Measurements from ENCODE around the gene COL6A2. TPM values are rescaled to one million over a fixed set of nuclear protein-coding genes. Genes with fewer than 3 reads are reported as not detected.
"Not testable (repeated sequence)": the region's sequence is repeated elsewhere in the genome, so short reads cannot be mapped to it uniquely, and the experiment has no call there.

The COL6A2 gene
- total RNA-seq, 1 experiment from 2014 or later: 129 TPM

DNA sequence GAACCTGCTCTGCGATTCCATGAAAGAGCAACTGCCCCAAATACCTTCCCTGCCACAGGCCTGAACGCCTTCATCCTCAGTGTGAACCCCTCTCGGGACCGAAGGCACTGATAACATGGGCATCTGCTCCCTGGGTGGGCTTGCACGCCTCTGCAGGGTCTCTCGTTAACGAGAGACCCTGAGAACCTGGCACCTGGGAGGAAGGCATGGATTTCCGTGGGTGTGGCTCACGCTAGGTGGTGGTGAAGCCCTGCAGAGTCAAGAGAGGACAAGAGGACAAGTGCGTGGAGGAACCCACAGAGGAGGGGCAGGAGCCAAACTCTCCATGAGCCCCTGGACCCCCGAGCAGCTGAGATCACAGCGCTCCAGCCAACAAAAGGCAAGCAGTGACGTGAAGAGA lies 26.8 kb upstream of the COL6A2 start:
- Histone ChIP-seq H3K56ac (ENCODE audit: insufficient read length, low read depth, low read length) (no peak overlapping the region), H2AFZ (ENCODE audit: low read length) (no peak overlapping the region), H4K91ac (ENCODE audit: insufficient read length, low read depth, low read length) (no peak overlapping the region), H3K14ac (ENCODE audit: insufficient read depth, low read length) (no peak overlapping the region), H3K27ac (ENCODE audit: insufficient read length, low read depth, low read length) (no peak overlapping the region), H2BK5ac (ENCODE audit: insufficient read length, low read length) (no peak overlapping the region), H3K79me1 (ENCODE audit: insufficient read depth, low read depth, low read length, poor library complexity, severe bottlenecking) (no peaks in the 10 kb centered on the region), H3T11ph (ENCODE audit: low read length) (no peak overlapping the region), H3K23ac (ENCODE audit: insufficient read length, low read depth, low read length) (no peak overlapping the region), H2BK12ac (ENCODE audit: insufficient read length, low read depth, low read length) (no peak overlapping the region), H3K4me1 (ENCODE audit: insufficient read depth, low read length) (no peaks in the 10 kb centered on the region), H3K4me2 (ENCODE audit: insufficient read depth, insufficient read length, low read length) (no peak overlapping the region), H4K5ac (ENCODE audit: insufficient read length, low read depth, low read length) (no peak overlapping the region), H4K20me1 (ENCODE audit: control insufficient read depth, insufficient read depth, insufficient read length) (no peaks in the 10 kb centered on the region), H2AK5ac (ENCODE audit: insufficient read length, low read length) (no peak overlapping the region), H3K4ac (ENCODE audit: low read depth, low read length) (no peak overlapping the region), H2BK120ac (ENCODE audit: low read depth, low read length, poor library complexity, severe bottlenecking) (no peak overlapping the region), H3K9ac (ENCODE audit: extremely low read depth, insufficient read length, low read length) (no peak overlapping the region), H4K8ac (replicated peaks; ENCODE audit: insufficient read length, low read depth, low read length) (no peak overlapping the region), H3K79me2 (ENCODE audit: insufficient read depth, low read length) (no peaks in the 10 kb centered on the region), H3K18ac (ENCODE audit: insufficient read length, low read depth, low read length) (no peak overlapping the region), H3K23me2 (ENCODE audit: insufficient read length, low read depth, low read length, poor library complexity, severe bottlenecking) (no peaks in the 10 kb centered on the region), H2BK20ac (ENCODE audit: low read depth, low read length, poor library complexity, severe bottlenecking) (no peak overlapping the region), H3K27me3 (ENCODE audit: insufficient read depth, low read length) (no peaks in the 10 kb centered on the region), H2BK15ac (ENCODE audit: low read depth, low read length) (no peak overlapping the region), H3K9me3 (ENCODE audit: control insufficient read depth, low read depth, low read length) (no peaks in the 10 kb centered on the region)
- Mint-ChIP-seq H3K4me3 (no peak overlapping the region), H3K27ac (0 out of 7 replicates have a peak overlapping the region, but pooled peaks of 1 of the 3 experiments have one; percentile 31), H3K9me3 (peaks cover 8 to 12% of the 10 kb centered on the region in 2 experiments; a peak in 4 of 5 replicates), H3K27me3 (ENCODE audit: low read depth) (peaks cover 15% of the 10 kb centered on the region), H3K4me1 (peaks cover 4 to 7% of the 10 kb centered on the region in 2 experiments), H3K36me3 (ENCODE audit: insufficient read depth in 1 of 3, low read depth in 3 of 3) (peaks cover 0 to 7% (median 0%) of the 10 kb centered on the region in 3 experiments; a peak in 2 of 7 replicates)
- WGBS (ENCODE audit: extremely low coverage, insufficient read length, low lambda C conversion rate): no CpG with 5 or more reads among the region's 13 CpGs
- TF ChIP-seq CTCF (conservative IDR thresholded peaks at IDR 0.05): no peak
- peak; percentile 12 for DNase-seq

GRCh38 chr21:46076724-46077123 lies 21.2 kb upstream of the COL6A2 start:
- H2BK5ac ChIP-seq (ENCODE audit: insufficient read length, low read length); H2BK20ac ChIP-seq (ENCODE audit: low read depth, low read length, poor library complexity, severe bottlenecking); H3K36me3 Mint-ChIP-seq (ENCODE audit: insufficient read depth in 1 of 3, low read depth in 3 of 3); H3K27ac Mint-ChIP-seq; H3K23me2 ChIP-seq (ENCODE audit: insufficient read length, low read depth, low read length, poor library complexity, severe bottlenecking); H3K4me1 ChIP-seq (ENCODE audit: insufficient read depth, low read length); H3K9me3 ChIP-seq (ENCODE audit: control insufficient read depth, low read depth, low read length); H3K79me1 ChIP-seq (ENCODE audit: insufficient read depth, low read depth, low read length, poor library complexity, severe bottlenecking); H3K27me3 ChIP-seq (ENCODE audit: insufficient read depth, low read length); H2BK120ac ChIP-seq (ENCODE audit: low read depth, low read length, poor library complexity, severe bottlenecking); H4K91ac ChIP-seq (ENCODE audit: insufficient read length, low read depth, low read length); H3K4me3 Mint-ChIP-seq; H3K9ac ChIP-seq (ENCODE audit: extremely low read depth, insufficient read length, low read length); H4K8ac ChIP-seq (replicated peaks; ENCODE audit: insufficient read length, low read depth, low read length); H3K4ac ChIP-seq (ENCODE audit: low read depth, low read length); H3K56ac ChIP-seq (ENCODE audit: insufficient read length, low read depth, low read length); H2BK15ac ChIP-seq (ENCODE audit: low read depth, low read length); H3K23ac ChIP-seq (ENCODE audit: insufficient read length, low read depth, low read length); H2AK5ac ChIP-seq (ENCODE audit: insufficient read length, low read length); H3K4me2 ChIP-seq (ENCODE audit: insufficient read depth, insufficient read length, low read length); H3K79me2 ChIP-seq (ENCODE audit: insufficient read depth, low read length); H2AFZ ChIP-seq (ENCODE audit: low read length); H3K18ac ChIP-seq (ENCODE audit: insufficient read length, low read depth, low read length); H2BK12ac ChIP-seq (ENCODE audit: insufficient read length, low read depth, low read length); H4K20me1 ChIP-seq (ENCODE audit: control insufficient read depth, insufficient read depth, insufficient read length); H3K14ac ChIP-seq (ENCODE audit: insufficient read depth, low read length); H3K9me3 Mint-ChIP-seq; H3K27ac ChIP-seq (ENCODE audit: insufficient read length, low read depth, low read length); H3K27me3 Mint-ChIP-seq (ENCODE audit: low read depth); H3T11ph ChIP-seq (ENCODE audit: low read length); H4K5ac ChIP-seq (ENCODE audit: insufficient read length, low read depth, low read length); DNase-seq; H3K4me1 Mint-ChIP-seq: not testable (repeated sequence)
- WGBS (ENCODE audit: extremely low coverage, insufficient read length, low lambda C conversion rate): no CpG with 5 or more reads among the region's 8 CpGs

Data from H9 (cell line).